Keratinocyte (primary cell): Measurements from ENCODE around the gene GLDN.

Source experiments
- EZH2 ChIP-seq: IDR thresholded peaks from one replicate; pipeline ENCODE4 v1.6.1; 2012; ENCODE audit warnings: inconsistent platforms, mild to moderate bottlenecking, low read length, moderate library complexity
- TF ChIP-seq, protein P1 (sequence below), 3 experiments: IDR thresholded peaks in 1 of 3; conservative IDR thresholded peaks in 1 of 3; optimal IDR thresholded peaks in 1 of 3; 2 replicates in 2 of 3; 3 replicates in 1 of 3; pipeline versions ENCODE3 to v1.5.1; 2011; ENCODE audit warnings: low read length in 3 of 3, mild to moderate bottlenecking in 3 of 3, moderate library complexity in 2 of 3, control low read depth in 1 of 3, inconsistent platforms in 1 of 3; ENCODE audit not compliant: insufficient read depth in 2 of 3; ENCODE audit errors: extremely low read depth in 1 of 3

DNA sequence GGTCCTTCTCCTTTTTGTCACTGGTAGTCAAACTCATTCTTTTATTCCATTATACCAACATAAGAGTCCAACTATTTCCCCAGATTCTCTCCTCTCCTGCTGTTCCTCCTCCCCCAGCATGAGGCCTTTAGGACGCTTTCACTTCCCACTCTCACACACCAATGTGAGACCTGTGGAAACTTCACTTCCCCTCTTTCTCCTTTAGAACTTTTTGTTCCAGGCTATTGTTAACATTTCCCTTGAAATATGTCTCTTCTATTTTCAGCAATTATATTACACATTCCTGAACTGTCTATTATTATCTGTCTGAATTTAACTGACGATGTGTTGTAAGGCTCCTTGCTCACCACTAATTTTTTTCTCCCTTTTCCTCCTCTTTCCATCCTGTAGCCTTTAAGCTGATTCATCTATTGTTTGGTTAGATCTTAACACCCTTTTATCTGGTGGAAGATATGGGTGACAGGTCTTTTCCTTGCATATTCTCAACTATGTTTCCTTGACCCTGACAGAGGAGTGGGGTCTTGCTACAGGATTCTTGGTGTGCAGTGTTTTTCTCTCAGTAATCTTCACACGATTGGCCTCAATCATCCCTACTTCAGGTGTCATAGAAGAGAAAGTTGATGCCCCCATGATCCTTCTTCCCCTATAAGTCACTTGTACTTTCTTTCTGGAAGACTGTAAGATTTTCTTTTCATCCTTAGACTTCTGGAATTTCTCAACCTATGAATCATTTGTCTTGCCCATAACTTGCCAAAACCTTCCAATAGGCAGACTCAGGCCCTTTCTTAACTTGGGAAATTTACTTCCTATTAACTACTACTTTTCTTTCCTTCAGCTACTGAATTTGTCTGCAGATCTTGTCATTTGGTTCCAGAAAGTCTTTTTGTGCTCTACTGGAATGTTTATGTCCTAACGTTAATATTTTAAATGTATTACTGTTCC is 9.0 kb upstream of the GLDN start:
- TF ChIP-seq, protein P1, sequence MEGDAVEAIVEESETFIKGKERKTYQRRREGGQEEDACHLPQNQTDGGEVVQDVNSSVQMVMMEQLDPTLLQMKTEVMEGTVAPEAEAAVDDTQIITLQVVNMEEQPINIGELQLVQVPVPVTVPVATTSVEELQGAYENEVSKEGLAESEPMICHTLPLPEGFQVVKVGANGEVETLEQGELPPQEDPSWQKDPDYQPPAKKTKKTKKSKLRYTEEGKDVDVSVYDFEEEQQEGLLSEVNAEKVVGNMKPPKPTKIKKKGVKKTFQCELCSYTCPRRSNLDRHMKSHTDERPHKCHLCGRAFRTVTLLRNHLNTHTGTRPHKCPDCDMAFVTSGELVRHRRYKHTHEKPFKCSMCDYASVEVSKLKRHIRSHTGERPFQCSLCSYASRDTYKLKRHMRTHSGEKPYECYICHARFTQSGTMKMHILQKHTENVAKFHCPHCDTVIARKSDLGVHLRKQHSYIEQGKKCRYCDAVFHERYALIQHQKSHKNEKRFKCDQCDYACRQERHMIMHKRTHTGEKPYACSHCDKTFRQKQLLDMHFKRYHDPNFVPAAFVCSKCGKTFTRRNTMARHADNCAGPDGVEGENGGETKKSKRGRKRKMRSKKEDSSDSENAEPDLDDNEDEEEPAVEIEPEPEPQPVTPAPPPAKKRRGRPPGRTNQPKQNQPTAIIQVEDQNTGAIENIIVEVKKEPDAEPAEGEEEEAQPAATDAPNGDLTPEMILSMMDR (optimal IDR thresholded peaks at IDR 0.05 in 1 of 3, IDR thresholded peaks at IDR 0.05 in 1 of 3, conservative IDR thresholded peaks at IDR 0.05 in 1 of 3; ENCODE audit: extremely low read depth in 1 of 3, insufficient read depth in 2 of 3, low read length in 3 of 3), result no peak
- TF ChIP-seq EZH2, result no peak
